Prostate gland (tissue), 2 donors: ENCODE measurements around the gene PRG2. TPM values are rescaled to one million over a fixed set of nuclear protein-coding genes. Genes with fewer than 3 reads are reported as not detected.
"Not testable (repeated sequence)": the region's sequence is repeated elsewhere in the genome, so short reads cannot be mapped to it uniquely, and the experiment has no call there.

ENCODE experiments used
- DNase-seq: peaks from one replicate; pipeline ENCODE4 v3.0.0-alpha.2; 2019; ENCODE audit warnings: low spot score
- H3K27ac ChIP-seq, 2 donors: fragments of 200-600 bp; sonication (generic); 2 replicates each; pipeline ENCODE4 v1.5.1; 2017 to 2019
- H3K27me3 ChIP-seq: fragments of 200-600 bp; sonication (generic); replicated peaks from 2 replicates; pipeline ENCODE4 v1.5.1; 2019; ENCODE audit not compliant: insufficient read depth
- H3K36me3 ChIP-seq, 2 donors: fragments of 200-600 bp; sonication (generic); 1 replicate in 1 of 2; 2 replicates in 1 of 2; pipeline versions ENCODE4 v1.5.1 to v1.8.1; 2017 to 2019
- H3K4me1 ChIP-seq: fragments of 200-600 bp; sonication (generic); replicated peaks from 2 replicates; pipeline ENCODE4 v1.5.1; 2019
- H3K4me3 ChIP-seq, 2 donors: fragments of 200-600 bp; sonication (generic); 2 replicates each; pipeline ENCODE4 v1.5.1; 2017 to 2019
- H3K9me3 ChIP-seq: fragments of 200-600 bp; sonication (generic); 2 replicates; pipeline ENCODE4 v1.5.1; 2017
- POLR2A ChIP-seq: fragments of 450-650 bp; IDR thresholded peaks from one replicate; pipeline ENCODE4 v1.6.1; 2016; ENCODE audit warnings: antibody characterized with exemption, mild to moderate bottlenecking
- POLR2AphosphoS5 ChIP-seq: sonication (generic); formaldehyde crosslinking; IDR thresholded peaks from one replicate; pipeline ENCODE4 v1.6.1; 2017; ENCODE audit warnings: antibody characterized with exemption
- WGBS: methylation state at CpG from one replicate; pipeline ENCODE4 v1.1.5; 2018; 5-methylcytosine and 5-hydroxymethylcytosine counted together
- intact Hi-C: fragments of 100-400 bp; cut with DNase I; formaldehyde crosslinking; loops from one replicate; pipeline ENCODE4 v1.14.2; 2022
- total RNA-seq, 2 donors: library from RNA; depleted of rRNA; stranded (reverse); fragments of >200 nt; gene quantifications; one replicate each; pipeline ENCODE4 v1.1.0, GENCODE V29; 2016
- TF ChIP-seq, protein P1 (sequence below), 4 experiments: fragments of 200-600 bp in 2 of 4; fragments of 450-650 bp in 2 of 4; sonication (generic) in 2 of 4; IDR thresholded peaks; 1 replicate in 3 of 4; 2 replicates in 1 of 4; pipeline ENCODE4 v1.5.1; 2016 to 2019; ENCODE audit warnings: antibody characterized with exemption in 4 of 4, mild to moderate bottlenecking in 2 of 4, moderate library complexity in 2 of 4

The PRG2 gene
- total RNA-seq, 2 donors from 2014 or later, result 0.36 TPM; not detected in 1

DNA sequence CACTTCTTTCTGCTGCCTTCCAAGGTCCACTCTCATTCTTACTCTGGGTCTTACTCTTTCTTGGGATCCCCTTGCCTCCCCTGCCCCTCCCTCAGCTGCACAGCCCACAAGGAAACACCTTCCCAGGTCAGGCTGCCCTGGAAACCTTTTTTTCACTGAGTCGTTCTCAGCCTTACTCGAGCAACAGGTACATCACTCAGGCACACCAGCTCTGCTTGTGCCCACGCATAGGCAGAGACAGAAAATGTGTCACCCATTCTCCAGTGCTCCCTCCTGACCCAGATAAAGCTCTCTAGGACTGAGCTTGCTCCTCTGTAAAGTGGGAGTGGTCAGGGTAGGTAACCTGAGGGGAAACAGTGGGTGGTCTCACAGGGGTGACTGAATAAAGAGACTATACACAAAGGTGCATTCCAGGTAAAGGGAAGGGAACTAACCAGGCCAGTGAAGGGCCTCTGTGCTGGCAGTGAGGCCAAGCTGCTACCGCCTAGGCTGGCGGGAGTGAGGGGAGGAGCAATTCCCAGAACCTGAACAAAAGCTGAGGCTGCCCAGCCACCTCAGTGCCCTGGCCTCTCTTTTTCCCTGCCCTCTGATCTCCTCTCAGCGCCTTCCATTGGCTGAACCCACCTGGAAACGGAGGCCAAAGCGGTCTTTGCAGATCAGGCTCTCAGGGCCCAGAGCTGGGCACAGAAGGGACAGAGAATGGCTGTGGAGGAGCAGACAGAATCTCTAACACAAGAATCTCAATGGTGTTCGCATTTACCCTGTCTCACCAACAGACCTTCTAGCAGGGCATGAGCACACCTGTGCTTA lies 25.4 kb downstream of the PRG2 start:
- WGBS, result 78% methylated on average over 9 of the region's 9 CpGs
- Histone ChIP-seq H3K27ac (no peak overlapping the region), H3K27me3 (no peaks in the 10 kb centered on the region), H3K4me3 (no peak overlapping the region), H3K9me3 (no peaks in the 10 kb centered on the region), H3K4me1 (no peaks in the 10 kb centered on the region), H3K36me3 (no peaks in the 10 kb centered on the region)
- intact Hi-C loops, result no loop called here
- no peak for TF ChIP-seq POLR2AphosphoS5
- TF ChIP-seq POLR2A, result no peak
- no peak for DNase-seq

DNA sequence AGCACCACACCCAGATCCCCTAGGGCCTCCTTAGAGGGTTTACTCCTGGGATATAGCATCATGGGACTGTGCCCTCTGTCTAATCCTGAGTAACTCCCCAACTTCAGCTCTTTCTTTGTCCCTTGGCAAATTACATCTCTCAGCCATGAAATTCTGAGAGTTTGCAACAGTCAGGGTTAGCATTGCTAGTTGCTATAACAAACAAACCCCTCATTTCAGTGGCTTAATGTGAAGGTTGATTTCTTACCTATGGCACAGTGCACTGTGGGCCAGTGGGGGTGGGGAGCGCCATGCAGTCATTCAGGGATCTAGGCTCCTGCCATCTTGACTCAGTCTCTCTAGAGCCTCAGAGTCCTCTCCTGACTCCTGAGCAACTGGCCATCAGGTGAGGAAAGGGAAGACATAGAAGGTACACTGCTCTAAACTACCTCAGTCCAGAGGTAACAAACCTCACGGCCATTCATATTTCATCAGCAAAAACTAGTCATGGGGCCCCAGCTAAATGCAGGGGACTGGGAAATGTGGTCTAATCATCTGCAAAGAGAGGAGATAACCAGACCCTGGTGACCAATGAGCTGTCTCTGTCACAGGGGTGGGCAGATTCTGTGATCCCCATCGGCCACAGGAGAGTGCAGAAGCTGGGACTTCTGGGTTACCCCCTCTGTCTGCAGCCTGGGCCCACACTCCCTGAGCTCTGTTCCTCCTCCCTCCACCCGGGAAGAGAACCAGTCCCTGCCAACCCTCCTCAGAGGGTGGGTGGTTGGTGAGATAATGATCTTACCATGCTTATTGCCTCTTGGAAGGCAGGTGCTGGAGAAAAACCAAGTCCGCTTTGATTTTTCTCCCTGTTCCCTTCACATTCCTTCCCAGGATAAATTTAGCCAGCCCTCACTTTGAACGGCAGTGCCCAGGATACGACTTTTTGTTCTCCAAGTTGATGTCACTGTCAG lies 27.0 kb downstream of the PRG2 start:
- 42% methylated on average over 7 of the region's 7 CpGs for WGBS
- H3K36me3 ChIP-seq, result no peaks in the 10 kb centered on the region
- H3K27me3 ChIP-seq, result no peaks in the 10 kb centered on the region
- no peak overlapping the region for H3K4me3 ChIP-seq
- no peaks in the 10 kb centered on the region for H3K9me3 ChIP-seq
- no peak overlapping the region for H3K27ac ChIP-seq
- no peaks in the 10 kb centered on the region for H3K4me1 ChIP-seq
- TF ChIP-seq POLR2A, result no peak
- no peak for TF ChIP-seq POLR2AphosphoS5
- TF ChIP-seq, protein P1, sequence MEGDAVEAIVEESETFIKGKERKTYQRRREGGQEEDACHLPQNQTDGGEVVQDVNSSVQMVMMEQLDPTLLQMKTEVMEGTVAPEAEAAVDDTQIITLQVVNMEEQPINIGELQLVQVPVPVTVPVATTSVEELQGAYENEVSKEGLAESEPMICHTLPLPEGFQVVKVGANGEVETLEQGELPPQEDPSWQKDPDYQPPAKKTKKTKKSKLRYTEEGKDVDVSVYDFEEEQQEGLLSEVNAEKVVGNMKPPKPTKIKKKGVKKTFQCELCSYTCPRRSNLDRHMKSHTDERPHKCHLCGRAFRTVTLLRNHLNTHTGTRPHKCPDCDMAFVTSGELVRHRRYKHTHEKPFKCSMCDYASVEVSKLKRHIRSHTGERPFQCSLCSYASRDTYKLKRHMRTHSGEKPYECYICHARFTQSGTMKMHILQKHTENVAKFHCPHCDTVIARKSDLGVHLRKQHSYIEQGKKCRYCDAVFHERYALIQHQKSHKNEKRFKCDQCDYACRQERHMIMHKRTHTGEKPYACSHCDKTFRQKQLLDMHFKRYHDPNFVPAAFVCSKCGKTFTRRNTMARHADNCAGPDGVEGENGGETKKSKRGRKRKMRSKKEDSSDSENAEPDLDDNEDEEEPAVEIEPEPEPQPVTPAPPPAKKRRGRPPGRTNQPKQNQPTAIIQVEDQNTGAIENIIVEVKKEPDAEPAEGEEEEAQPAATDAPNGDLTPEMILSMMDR (IDR thresholded peaks at IDR 0.05), result no peak
- DNase-seq, result no peak
- intact Hi-C loops, result no loop called here

DNA sequence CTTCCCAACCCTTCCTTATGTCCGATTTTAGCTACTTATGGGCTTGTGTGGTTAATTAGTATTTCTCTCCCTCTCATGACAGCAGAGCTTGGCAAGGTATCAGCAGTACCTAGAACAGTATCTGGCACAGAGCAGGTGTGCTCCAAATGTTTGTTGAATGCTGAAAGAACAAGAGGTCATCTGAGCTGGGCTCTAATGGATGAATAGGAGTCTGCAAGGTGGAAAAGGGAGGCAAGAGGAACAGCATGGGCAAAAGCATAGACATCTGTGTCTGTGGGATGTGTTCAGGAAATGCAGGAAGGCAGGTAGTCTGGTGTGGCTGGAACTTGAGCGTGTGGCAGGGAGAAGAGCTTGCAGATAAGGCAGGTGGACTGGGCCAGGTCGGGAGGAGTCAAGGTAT lies 28.5 kb downstream of the PRG2 start:
- H3K9me3 ChIP-seq, result no peaks in the 10 kb centered on the region
- TF ChIP-seq POLR2A, result no peak
- intact Hi-C loops, result no loop called here
- 88% methylated on average over 3 of the region's 3 CpGs for WGBS
- H3K27me3 ChIP-seq, result no peaks in the 10 kb centered on the region
- H3K36me3 ChIP-seq, result no peaks in the 10 kb centered on the region
- H3K4me3 ChIP-seq, result no peak overlapping the region
- DNase-seq, result no peak
- H3K27ac ChIP-seq, result no peak overlapping the region
- no peaks in the 10 kb centered on the region for H3K4me1 ChIP-seq

DNA sequence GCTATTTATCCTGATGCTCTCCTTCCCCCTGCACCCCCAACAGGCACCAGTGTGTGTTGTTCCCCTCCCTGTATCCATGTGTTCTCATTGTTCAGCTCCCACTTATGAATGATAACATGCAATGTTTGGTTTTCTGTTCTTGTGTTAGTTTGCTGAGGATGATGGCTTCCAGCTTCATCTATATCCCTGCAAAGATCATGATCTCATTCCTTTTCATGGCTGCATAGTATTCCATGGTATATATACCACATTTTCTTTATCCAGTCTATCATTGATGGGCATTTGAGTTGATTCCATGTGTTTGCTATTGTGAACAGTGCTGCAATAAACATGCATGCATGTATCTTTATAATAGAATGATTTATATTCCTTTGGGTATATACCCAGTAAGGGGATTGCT lies 29.0 kb downstream of the PRG2 start:
- H3K4me1 ChIP-seq, DNase-seq, H3K27me3 ChIP-seq, intact Hi-C loops, H3K9me3 ChIP-seq, H3K36me3 ChIP-seq, H3K4me3 ChIP-seq, H3K27ac ChIP-seq: not testable (repeated sequence)

DNA sequence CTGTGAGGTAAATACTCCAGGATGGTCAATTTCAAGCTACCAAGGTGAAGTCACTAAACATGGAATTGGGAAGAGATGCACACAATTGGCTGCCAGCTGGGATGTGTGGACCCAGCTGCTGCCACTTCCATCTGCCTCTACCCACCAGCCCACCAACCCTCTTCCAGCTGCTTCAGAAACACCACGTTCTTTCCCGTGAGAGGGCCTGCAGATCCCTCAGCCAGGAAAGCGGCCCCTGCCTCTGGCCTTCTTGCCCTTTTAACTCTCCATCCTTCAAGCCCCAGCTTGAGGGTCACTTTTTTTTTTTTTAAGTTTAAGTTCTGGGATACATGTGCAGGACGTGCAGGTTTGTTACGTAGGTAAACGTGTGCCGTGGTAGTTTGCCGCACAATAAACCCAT lies 29.5 kb downstream of the PRG2 start:
- no peaks in the 10 kb centered on the region for H3K4me1 ChIP-seq
- no peak for DNase-seq
- WGBS, result 90% methylated on average over 8 of the region's 8 CpGs
- no peaks in the 10 kb centered on the region for H3K9me3 ChIP-seq
- intact Hi-C loops, result no loop called here
- TF ChIP-seq, protein P1 (IDR thresholded peaks at IDR 0.05), result no peak
- TF ChIP-seq POLR2AphosphoS5, result no peak
- no peak for TF ChIP-seq POLR2A
- H3K4me3 ChIP-seq, result no peak overlapping the region
- H3K27ac ChIP-seq, result no peak overlapping the region
- no peaks in the 10 kb centered on the region for H3K36me3 ChIP-seq
- no peaks in the 10 kb centered on the region for H3K27me3 ChIP-seq

DNA sequence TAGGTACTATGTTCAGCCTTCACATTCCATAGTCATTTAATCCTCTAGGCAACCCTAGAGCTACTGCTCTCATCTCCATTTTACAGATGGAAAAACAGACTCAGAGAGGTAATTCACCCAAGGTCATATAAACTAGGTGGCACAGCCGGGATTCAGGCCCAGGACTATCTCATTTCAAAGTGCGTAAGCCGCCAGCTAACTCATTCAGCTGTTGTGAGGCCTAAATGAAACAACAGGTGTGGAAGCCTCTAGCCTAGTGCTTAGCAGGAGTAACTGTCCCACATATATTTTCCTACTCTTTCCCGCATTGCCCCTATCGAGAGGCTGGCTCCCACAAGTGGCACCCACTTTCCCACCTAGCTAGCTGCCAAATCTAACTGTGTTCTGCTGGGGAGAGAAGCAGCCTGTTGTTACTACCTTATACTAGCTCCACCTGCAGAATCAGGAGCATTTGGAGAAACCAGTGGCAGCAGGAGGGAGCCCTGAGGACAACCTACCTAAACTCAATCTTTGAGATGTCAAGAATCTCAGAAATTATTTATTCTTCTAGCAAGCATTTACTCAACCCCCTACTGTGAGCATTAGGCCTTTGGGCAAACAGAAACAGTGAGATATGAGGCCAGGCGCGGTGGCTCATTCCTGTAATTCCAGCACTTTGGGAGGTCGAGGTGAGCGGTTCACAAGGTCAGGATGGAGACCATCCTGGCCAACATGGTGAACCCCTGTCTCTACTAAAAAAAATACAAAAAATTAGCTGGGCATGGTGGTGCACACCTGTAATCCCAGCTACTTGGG lies 30.4 kb downstream of the PRG2 start:
- no peak for DNase-seq
- no peaks in the 10 kb centered on the region for H3K4me1 ChIP-seq
- TF ChIP-seq, protein P1 (IDR thresholded peaks at IDR 0.05), result no peak
- TF ChIP-seq POLR2A, result no peak
- no peak for TF ChIP-seq POLR2AphosphoS5
- H3K27me3 ChIP-seq, result no peaks in the 10 kb centered on the region
- H3K9me3 ChIP-seq, result no peaks in the 10 kb centered on the region
- no peak overlapping the region for H3K27ac ChIP-seq
- H3K4me3 ChIP-seq, result no peak overlapping the region
- intact Hi-C loops, result no loop called here
- no peaks in the 10 kb centered on the region for H3K36me3 ChIP-seq
- 87% methylated on average over 9 of the region's 9 CpGs for WGBS
